Stimulated activated CD8-positive, alpha-beta memory T cell treated with anti-CD3 and anti-CD28 coated beads, Interleukin-4, amount 100 ng/mL, for 4 hours (primary cell): ENCODE data around the gene RTKN.
A peak's percentile ranks its signal among the peaks of the same experiment; 100 is the strongest.
"Not testable (repeated sequence)": the region's sequence is repeated elsewhere in the genome, so short reads cannot be mapped to it uniquely, and the experiment has no call there.

Experiments used
- DNase-seq, 2 donors: peaks; one replicate each; pipeline ENCODE4 v3.0.0-alpha.2; 2020; ENCODE audit warnings: low read depth in 2 of 2, low spot score in 1 of 2

The RTKN gene, protein sequence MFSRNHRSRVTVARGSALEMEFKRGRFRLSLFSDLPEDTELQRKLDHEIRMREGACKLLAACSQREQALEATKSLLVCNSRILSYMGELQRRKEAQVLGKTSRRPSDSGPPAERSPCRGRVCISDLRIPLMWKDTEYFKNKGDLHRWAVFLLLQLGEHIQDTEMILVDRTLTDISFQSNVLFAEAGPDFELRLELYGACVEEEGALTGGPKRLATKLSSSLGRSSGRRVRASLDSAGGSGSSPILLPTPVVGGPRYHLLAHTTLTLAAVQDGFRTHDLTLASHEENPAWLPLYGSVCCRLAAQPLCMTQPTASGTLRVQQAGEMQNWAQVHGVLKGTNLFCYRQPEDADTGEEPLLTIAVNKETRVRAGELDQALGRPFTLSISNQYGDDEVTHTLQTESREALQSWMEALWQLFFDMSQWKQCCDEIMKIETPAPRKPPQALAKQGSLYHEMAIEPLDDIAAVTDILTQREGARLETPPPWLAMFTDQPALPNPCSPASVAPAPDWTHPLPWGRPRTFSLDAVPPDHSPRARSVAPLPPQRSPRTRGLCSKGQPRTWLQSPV

DNA sequence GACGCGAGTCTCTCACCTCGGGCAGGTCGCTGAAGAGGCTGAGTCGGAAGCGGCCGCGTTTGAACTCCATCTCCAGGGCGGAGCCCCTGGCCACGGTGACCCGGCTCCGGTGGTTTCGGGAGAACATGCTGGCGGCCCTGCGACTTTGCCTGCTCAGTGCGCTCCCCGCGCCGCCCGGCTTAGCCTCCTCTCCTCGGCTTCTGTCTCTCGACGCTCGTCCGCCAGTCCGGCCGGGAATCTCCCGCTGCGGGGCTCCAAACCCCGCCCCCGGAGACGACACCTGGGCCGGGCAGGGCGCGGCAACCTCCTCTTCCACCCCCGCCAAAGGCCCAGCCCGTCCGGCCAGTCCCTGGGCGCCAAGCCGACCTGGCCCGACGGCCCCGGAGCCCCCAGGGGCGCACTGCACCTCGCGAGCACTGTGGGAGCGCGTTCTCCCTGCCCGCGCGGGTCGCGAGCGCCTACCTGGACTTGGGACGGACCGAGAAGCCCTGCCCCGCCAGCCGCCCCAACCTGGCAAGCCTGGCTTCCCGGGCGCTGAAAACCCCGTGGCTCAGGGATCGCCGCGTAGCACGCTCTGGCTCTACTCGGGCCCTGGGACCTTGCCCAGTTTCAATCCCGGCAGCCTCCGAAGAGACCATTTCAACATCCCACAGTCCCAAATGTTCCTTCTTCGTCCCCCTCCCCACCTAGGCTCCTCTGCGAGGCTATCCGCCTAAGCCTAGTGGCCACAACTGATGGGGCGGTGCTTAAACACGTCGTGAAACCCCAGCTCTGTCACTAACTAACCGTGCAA, at the start of gene RTKN:
Gene RTKN (minus strand): TSS at position 248 of the 793 bp plus-strand sequence. CDS start 121 bp downstream, at position 127.
- no peak for DNase-seq

DNA sequence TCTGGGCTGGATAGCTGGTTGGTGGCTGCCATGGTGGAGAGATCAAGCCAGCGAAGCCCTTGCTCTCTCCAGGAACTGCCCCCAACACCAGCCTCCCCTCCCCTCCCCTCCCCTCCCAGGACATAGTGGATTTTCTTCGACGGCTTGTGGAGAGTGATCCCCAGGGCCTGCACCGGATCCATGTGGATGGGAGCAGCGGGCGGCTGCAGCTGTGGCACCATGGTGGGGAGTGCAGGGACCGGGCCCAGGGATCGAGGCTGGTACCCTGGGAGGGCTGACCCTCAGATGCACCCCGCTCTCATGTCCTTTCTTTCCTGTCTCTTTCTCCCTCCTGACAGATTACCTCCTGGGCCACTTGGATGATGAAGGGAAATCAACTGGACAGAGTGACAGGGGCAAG, 48.2 kb upstream of the RTKN start:
- no peak for DNase-seq

DNA sequence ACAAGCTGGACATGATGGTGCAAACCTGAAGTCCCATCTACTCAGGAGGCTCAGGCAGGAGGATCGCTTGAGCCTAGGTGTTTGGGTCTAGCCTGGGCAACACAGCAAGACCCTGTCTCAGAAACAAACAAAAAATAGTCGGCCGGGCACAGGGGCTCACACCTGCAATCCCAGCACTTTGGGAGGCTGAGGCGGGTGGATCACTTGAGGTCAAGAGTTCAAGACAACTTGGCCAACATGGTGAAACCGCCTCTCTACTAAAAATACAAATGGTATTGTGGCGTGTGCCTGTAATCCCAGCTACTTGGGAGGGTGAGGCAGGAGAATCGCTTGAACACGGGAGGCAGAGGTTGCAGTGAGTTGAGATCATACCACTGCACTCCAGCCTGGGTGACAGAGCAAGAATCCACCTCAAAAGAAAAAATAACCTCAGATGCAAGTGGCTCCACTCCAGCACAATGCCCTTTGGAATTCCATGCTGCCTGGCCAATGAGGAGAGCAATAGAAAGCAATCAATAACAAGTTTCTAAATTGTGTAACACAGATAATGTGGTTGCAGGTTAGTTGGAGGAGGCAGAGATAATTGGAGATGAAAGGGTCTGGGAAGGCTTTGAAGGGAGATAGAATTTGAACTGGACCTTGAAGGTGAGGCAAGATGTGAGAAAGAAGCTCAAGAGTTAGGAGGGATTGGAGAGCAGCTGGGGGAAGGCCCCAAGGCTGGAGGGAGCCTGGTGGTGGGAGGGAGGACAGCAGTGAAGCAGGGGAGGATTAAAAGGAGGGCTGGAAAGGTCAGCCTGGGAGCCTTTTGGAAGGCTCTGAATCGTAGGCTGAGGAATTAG, 47.1 kb upstream of the RTKN start:
- no peak for DNase-seq

DNA sequence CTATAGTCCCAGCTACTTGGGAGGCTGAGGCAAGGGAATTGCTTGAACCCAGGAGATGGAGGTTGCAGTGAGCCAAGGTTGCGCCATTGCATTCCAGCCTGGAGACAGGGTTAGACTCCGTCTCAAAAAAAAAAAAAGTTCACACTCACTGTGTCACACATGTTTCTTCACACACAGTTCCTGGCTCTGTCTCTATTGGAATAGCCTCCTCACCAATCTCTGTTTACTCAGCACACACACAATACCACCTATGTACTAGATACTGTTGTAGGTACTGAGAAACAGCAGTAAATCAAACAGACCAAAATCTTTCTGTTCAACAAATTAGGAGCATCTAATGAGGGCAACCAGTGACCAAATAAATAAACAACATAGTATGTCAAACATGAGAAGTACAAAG, 44.4 kb upstream of the RTKN start:
- no peak for DNase-seq

DNA sequence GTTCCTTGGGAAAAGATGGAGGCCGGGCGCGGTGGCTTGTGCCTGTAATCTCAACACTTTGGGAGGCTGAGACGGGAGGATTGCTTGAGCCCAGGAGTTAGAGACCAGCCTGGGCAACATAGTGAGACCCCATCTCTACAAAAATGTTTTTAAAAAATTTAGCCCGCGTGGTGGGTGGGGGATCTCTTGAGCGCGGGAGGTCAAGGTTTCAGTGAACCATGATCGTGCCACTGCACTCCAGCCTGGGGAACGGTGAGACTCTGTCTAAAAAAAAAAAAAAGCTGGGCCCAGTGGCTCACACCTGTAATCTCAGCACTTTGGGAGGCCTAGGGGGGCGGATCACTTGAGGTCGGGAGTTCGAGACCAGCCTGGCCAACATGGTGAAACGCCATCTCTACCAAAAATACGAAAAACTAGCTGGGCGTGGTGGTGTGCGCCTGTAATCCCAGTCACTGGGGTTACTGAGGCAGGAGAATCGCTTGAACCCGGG, 42.0 kb upstream of the RTKN start:
- not testable (repeated sequence) for DNase-seq

DNA sequence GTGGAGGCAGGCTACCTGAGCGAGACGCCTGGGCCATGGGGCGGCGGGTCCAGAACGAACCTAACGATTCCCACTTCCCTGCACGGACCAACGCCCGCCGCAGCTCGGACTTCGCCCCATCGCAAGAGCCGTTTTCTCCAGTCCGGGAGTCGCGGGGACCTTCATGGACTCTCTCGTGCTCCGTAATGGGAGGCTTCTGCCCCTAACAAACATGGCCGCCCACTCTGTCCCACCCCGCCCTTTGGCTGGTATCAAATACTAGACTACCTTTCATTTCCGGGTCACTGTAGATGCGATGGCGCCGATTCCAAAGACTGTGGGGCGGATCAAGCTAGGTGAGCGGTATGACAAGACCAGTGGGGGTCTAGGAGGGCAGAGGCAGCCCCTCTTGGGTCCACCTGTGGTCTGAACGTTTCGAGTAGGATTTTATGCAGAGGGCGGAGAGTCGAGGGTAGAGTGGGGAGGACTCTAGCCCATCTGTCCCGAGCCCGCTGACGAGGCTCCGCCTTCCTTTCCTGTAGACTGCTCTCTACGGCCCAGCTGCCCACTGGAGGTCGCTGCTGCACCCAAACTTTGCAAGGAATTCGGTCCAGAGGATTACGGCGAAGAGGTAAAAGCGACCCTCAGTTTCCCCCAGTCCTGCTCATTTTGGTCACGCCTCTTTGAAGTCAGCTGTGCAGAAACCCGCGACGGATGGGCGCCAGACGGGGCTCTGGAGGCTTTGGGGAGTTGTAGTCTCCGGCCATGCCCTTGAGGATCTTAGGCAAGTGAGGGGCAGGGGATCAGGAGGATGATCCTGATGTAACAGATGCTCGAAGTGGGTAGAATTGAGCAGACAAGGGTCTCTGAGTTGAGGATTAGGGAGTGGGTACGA, 41.3 kb upstream of the RTKN start, which contains the start of the genes CCDC142 and TTC31:
Gene CCDC142 (minus strand): TSS at position 198 of the 874 bp plus-strand sequence. CDS start 161 bp downstream, at position 37.
Gene TTC31 (plus strand): TSS at position 281 of the 874 bp plus-strand sequence. CDS start 15 bp downstream, at position 296.
- peak; percentile 85 to 89 for DNase-seq

DNA sequence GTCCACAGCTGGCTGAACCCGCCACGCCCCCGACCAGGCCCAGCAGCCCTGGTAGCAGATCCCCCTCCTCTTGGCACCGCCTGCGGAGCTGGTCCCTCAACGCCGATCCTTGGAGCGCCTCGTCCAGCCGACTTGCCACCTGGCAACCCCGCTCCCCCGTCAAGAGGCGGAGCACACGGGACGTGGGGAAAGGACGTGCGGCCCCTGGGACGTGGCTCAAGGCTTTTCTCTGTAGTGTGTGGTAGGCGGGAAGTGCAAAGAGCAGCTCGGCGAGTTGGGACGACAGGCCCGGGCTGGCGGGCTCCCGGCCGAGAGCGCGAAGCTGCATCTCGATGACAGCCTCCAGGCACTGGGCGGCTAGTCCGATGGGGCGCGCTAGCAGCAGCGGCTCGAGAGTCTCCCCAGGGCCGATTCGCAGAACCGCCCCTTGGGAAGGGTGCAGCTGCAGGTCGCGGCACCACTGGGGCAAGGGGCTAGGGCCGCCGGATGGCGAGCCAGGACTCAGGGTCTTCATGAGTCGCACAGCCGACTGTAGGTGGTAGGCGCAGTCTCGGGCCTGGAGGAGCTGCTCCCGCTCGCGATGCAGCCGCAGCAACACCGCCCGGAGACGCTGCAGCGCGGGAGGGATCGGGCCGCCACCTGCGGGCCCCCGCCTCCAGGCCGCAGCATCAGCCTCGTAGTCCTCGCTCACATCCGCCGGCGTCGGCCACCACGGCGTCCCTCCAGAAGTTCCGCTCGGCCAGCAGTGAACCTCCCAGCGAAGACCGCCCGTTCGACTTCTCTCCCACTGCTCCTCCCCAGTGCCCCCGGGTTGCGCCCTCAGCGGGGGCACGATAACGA, 40.4 kb upstream of the RTKN start:
- no peak for DNase-seq

DNA sequence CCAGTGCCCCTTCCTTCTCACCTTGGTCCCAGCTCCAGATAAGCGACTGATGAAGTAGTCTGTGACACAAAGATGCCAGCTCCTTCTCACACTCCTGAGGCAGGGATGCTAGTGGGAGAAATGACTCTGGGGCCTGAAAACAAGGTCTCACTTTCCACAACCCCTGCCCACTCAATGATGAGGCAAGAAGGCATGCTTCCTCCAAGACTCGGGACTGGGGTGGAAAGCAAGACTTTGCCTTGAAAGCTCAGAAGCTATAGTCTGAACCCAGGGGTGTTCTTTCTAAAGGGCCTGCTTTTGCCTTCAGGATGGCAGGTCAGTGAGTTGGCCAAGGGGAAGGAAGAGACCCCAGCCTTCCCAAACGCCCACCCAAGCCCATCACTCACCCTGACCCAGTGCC, 39.7 kb upstream of the RTKN start:
- no peak for DNase-seq

DNA sequence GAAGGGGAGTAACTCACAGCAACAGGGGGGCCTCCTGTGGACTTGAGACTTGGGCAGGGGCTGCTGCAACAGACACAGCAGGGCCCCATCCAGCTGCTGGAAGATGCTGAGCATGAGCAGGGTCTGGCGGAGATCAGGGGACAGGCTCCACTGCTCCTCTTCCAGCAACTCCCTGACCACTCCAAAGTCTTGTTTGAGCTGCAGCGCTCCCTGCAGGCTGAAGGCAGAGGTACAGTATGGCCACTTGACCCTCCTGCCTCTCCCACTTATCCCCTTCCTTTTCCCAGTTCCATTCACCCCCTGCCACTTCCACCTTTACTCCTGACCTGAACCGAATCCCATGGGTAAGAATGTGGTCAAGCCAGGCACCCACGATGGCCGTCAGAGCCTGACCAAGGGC, 33.2 kb upstream of the RTKN start:
- DNase-seq, result no peak

DNA sequence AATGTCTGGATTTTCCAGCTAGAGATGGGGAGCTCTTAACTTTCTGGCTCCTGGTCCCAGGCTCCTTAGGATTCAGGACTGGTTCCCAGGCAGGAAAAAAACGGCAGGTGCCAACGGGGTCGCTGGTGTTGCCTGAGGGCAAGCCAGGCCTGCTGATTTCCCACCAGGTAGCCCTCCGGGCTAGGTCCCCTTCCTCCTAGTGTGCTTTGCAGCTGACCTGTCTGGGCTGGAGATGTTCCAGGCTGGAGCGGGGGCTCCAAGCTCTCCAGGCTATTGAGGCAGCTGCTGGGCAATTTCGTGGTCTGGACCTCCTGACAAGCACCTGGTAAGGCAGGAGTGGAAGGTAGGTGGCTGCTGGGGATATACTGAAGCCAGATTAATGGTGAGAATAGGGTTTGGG, 32.7 kb upstream of the RTKN start:
- DNase-seq, result no peak

DNA sequence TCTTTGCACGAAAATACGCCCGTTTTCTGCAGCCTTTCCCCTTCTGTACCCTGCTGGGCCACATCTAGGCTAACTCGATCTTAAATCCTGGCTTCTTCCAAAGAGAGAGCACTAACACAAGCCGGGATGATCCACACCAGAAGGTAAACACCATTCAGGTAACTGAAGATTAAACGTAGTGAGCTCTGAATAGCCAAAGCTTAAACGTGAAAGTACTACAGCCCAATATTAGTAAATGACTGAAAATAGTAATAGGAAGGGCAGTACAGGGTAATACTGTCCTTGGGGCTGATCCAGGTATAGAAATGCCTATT, 31.2 kb upstream of the RTKN start:
- DNase-seq, result no peak

DNA sequence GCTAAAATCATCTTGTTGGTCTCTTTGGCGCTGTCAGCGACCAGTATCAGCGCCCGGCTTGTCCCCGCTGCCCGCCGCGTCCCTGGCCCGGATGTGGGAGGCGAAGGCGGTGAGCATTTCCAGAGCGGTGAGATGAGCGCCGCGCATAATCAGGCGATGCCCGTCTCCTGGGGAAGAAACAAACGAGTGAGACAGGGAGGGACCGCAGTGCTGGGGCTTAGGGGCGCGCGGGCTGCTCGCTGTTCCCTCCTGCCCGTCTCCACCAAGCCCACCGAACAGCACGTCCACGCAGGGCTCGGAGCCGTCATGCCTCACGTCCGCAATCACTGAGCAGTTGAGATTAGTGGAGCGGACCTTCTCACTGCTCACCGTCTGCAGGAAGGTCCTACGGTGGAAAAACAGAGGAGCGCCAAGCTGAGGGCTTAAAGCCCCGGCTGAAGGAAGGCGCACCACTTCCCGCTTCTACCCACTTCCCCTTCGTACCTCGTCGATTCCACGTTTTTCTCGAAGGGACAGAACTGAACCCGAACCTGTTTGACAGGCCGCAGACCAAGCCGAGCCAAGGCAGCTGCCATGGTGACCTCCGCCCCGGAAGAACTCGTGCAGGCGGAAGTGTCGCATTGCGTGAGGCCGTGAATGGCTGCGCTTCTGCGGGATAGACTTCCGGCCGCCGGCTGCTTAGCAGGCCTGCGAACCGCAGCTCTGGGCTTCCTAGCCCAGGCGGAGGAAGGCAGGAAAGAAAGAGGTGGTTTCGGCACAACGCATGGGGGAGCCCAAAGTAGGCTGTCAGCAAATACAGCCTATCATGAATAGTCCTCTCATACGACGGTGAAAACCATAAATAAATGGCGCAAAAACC, 30.6 kb upstream of the RTKN start, which contains the start of gene MRPL53:
Gene MRPL53 (minus strand): TSS at position 595 of the 859 bp plus-strand sequence. CDS start 20 bp downstream, at position 575.
- DNase-seq, result peak; percentile 87 to 94

DNA sequence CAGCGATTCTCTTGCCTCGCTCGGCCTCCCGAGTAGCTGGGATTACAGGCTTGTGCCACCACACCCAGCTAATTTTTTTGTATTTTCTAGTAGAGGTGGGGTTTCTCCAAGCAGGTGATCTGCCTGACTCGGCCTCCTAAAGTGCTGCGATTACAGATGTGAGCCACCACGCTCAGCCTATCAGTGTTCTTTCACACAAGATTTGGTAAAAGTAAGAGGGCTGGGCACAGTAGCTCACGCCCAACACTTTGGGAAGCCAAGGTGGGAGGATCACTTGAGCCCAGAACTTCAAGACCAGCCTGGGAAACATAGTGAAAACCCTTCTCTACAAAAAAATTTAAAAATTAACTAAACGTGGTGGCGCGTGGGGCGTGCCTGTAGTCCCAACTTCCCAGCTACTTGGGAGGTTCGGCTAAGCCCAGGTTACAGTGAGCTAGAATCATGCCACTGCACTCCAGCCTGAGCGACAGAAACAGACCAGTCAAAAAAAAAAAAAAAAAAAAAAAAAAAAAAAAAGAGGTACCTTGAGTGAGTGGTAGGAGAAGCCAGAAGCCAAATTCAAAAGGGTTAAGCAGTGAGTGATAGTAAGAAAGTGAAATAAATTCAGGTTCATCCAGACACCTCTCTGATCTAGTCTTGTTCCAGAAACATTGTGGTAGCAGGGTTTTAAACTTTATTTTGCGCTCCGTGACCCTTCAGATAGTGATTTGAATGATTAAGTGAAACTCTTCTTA, 29.8 kb upstream of the RTKN start:
- no peak for DNase-seq

DNA sequence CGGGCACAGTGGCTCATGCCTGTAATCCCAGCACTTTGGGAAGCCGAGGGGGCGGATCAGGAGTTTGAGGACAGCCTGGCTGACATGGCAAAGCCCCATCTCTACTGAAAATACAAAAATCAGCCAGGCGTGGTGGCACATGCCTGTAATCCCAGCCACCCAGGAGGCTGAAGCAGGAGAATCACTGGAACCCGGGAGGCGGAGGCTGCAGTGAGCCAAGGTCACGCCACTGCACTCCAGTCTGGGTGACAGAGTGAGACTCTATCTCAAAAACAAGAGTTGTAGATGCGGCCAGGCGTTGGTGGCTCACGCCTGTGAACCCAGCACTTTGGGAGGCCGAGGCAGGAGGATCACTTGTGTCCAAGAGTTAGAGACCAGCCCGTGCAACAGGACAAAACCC, 29.0 kb upstream of the RTKN start:
- DNase-seq, result not testable (repeated sequence)

DNA sequence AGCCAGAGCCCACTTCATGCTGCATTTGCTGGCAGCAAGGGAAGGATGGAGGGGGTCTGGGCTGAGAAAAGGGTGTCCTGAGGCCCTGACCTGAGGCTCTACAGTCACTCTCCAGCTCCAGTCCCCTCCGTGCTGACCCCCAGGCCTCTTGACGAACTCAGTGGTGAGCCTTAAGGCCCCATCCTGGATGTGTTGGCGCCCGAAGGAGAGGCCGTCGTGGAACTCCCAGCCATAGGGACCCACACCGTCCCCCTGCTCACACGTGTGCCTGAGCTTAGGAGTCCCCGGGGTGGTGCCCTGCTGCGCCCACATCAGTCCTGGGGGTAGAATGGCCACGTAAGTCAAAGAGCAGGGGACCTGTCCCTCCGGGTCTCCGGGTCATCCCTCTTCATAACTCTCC, 22.7 kb upstream of the RTKN start:
- no peak for DNase-seq

DNA sequence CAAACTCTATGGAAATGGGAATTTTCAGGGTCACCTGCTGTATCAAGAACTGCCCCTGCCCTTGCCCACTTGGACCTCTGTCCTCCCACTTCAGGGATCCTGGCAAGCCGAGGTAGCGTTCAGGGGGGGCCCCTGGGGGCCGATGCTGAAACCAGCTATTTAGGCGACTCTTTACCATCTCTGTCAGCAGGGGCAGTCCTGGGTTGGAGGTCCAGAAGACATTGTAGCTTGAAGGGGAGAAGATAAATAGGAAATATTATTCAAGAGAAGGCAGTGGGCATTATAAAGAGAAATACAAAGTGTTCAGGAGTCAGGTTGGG, 21.0 kb upstream of the RTKN start:
- no peak for DNase-seq

DNA sequence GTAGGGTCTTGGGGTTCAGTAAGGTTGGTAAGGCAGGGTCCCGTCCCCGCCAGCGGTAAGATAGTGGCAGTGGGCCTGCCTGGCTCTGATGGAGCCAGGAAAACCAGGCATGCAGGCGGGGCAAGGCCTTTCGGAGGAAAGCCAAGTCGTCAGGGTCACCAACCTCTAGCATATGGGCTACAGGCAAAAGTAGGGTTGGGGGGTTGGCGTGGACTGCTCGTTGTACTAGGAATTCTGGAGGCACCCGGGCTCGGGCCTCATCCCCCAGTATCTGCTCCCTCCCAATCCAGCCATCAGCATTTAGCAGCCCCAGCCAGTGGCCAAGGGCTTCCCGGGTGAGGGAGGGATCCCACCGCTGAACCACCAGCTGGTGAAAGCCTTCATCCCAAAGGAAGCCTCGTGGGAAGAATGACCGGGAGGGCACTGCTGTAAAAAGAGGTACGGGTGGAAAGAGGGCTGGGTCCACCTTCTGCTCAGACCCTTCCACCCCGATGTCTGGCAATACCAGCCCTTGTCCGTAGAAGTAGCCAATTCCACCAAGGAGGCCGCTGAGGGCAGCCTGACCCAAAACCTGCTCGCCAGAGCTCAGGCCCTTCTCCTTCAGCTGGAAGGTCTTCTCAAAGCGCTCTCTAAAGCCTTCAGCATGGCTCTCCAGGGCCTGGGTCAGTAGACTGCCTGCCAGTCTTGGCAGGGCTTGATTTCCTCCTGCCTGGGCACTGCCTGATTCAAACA, 20.5 kb upstream of the RTKN start:
- no peak for DNase-seq
